ENCODE data around the gene ATP6V1B1. TPM values are rescaled to one million over a fixed set of nuclear protein-coding genes. Genes with fewer than 3 reads are reported as not detected.

ATP6V1B1 gene
- total and polyA plus RNA-seq, 9 of the 15 experiments (the other 6 are each of a cell fraction or from before 2014, with no cell fraction given) = not detected

DNA sequence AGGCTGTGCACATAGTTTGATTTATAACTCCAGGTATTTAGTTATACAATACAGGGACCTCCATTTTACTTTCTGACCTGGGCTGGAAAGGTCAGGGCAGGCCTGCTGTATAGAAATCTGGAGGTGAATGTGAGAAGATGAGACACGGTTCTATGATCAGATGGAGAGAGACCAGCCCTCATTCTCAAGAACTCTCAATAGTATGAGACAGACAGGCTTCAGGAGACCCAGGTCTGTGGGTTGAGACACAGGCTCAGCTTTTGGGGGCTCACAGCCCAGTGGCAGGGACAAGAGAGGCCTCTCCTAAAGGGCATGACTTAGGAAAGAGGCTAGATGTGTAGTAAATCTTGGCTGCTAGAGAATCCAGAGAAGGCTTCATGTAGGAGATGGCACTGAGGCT lies 719 bp upstream of the ATP6V1B1 start (continued):
- TF ChIP-seq ZNF197 (CRISPR knock-in tag; IDR thresholded peaks at IDR 0.05; ENCODE audit: low read depth) (no peak), SPI1 (IDR thresholded peaks at IDR 0.05; ENCODE audit: borderline replicate concordance, low read depth, low read length) (no peak)
- TF ChIP-seq, protein P1, sequence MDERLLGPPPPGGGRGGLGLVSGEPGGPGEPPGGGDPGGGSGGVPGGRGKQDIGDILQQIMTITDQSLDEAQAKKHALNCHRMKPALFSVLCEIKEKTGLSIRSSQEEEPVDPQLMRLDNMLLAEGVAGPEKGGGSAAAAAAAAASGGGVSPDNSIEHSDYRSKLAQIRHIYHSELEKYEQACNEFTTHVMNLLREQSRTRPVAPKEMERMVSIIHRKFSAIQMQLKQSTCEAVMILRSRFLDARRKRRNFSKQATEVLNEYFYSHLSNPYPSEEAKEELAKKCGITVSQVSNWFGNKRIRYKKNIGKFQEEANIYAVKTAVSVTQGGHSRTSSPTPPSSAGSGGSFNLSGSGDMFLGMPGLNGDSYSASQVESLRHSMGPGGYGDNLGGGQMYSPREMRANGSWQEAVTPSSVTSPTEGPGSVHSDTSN (CRISPR knock-in tag; IDR thresholded peaks at IDR 0.05; ENCODE audit: low read depth) = no peak
- TF ChIP-seq, protein P1 (tag; conservative IDR thresholded peaks at IDR 0.05; ENCODE audit: low read depth) = no peak

DNA sequence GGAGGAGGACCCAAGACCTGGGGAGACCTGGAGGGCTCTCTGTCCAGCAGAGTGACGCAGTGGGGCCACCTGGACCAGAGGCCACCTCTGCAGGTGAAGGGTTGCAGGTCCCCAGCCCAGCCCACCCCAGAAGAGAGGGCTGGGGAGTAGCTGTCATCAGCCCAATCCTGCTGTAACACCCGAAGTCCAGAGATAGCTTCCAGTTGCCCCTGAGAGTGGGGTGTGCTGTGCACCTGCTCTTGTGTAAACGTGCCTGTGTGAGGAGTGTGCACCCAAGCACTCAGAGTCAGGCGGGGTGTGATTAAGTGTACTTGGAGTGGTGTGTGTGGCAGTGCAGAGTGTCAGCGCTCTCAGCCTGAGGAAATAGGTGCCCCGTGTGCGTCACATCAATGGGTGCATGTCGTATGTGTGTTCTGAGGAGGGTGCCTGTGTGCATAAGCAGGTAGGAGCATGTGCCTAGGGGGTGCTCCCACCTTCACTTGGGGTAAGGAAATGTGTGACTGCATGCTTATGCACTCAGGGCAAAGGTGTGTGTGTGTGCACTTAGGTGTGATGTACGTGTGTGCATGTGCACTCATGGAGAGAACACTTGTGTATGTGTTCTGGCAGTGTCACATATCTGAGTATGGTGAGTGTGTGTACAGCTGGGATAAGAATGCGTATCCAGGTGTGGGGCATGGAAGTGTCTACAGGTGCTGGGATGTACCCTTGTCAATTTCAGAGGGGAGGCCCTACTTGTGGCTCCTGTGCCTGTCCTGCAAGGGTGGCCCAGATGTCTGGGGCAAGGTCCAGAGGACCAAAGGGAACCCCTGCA lies 672 bp downstream of the ATP6V1B1 start:
- H3K27me3 ChIP-seq (ENCODE audit: control insufficient read depth in 2 of 2, insufficient read depth in 2 of 2, low read length in 2 of 2) = peaks cover 10 to 60% of the 10 kb centered on the region in 2 experiments; a peak in 3 of 5 replicates
- ChIA-PET CTCF (ENCODE audit: low intra/inter-chr PET ratio) (no interaction called here), POLR2A (no interaction called here)
- DNase-seq (ENCODE audit: extremely low read depth in 1 of 4, low spot score in 3 of 4) (no peak), ATAC-seq (no peak), FAIRE-seq (no peak)
- H3K9ac ChIP-seq (ENCODE audit: insufficient read depth in 1 of 2, low read depth in 2 of 2, low read length in 2 of 2) = no peak overlapping the region
- no peaks in the 10 kb centered on the region for H3K79me2 ChIP-seq (ENCODE audit: control insufficient read depth, insufficient read depth, low read length)
- no TSS peak for BruUV-seq (replicated peaks)
- WGBS (ENCODE audit: insufficient coverage, low coverage, missing lambda C conversion rate) = 2% methylated on average over 9 of the region's 10 CpGs
- no peak overlapping the region for H3K4me3 ChIP-seq
- H3K4me2 ChIP-seq (ENCODE audit: insufficient read depth, low read length) = no peak overlapping the region
- peaks cover 0 to 9% of the 10 kb centered on the region in 2 experiments; a peak in 2 of 5 replicates for H3K4me1 ChIP-seq (replicated peaks in 1 of 2; ENCODE audit: control insufficient read depth in 2 of 2, insufficient read depth in 2 of 2, low read length in 2 of 2)
- no peaks in the 10 kb centered on the region for H3K9me3 ChIP-seq (replicated peaks; ENCODE audit: control insufficient read depth, insufficient read depth, low read depth, low read length)
- no peak overlapping the region for H2AFZ ChIP-seq (ENCODE audit: low read depth, low read length)
- H3K36me3 ChIP-seq (ENCODE audit: control insufficient read depth, insufficient read depth, low read length) = no peaks in the 10 kb centered on the region
- in situ Hi-C loops (cut with MboI) = no loop called here
- H3K9me1 ChIP-seq (ENCODE audit: control insufficient read depth, insufficient read depth, low read length) = peaks cover 7% of the 10 kb centered on the region
- H3K27ac ChIP-seq (ENCODE audit: extremely low read depth, low read depth, low read length) = no peak overlapping the region
- intact Hi-C loops (cut with micrococcal nuclease) = no loop called here
- H4K20me1 ChIP-seq (replicated peaks; ENCODE audit: control insufficient read depth, insufficient read depth, low read length) = peaks cover 3% of the 10 kb centered on the region; the same call in 1 of the 2 replicates
- no peak for TF ChIP-seq RHOXF2B (CRISPR knock-in tag; conservative IDR thresholded peaks at IDR 0.05)
- no peak for TF ChIP-seq CC2D1A (IDR thresholded peaks at IDR 0.05)
- no peak for TF ChIP-seq IFI16 (CRISPR knock-in tag; IDR thresholded peaks at IDR 0.05)
- no peak for TF ChIP-seq PTBP1 (IDR thresholded peaks at IDR 0.05; ENCODE audit: low read depth, low read length)
- TF ChIP-seq PHTF2 (CRISPR knock-in tag; IDR thresholded peaks at IDR 0.05) = no peak
- TF ChIP-seq, protein P2, sequence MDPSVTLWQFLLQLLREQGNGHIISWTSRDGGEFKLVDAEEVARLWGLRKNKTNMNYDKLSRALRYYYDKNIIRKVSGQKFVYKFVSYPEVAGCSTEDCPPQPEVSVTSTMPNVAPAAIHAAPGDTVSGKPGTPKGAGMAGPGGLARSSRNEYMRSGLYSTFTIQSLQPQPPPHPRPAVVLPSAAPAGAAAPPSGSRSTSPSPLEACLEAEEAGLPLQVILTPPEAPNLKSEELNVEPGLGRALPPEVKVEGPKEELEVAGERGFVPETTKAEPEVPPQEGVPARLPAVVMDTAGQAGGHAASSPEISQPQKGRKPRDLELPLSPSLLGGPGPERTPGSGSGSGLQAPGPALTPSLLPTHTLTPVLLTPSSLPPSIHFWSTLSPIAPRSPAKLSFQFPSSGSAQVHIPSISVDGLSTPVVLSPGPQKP (CRISPR knock-in tag; IDR thresholded peaks at IDR 0.05) = no peak
- TF ChIP-seq, protein P3, sequence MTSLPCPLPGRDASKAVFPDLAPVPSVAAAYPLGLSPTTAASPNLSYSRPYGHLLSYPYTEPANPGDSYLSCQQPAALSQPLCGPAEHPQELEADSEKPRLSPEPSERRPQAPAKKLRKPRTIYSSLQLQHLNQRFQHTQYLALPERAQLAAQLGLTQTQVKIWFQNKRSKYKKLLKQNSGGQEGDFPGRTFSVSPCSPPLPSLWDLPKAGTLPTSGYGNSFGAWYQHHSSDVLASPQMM (CRISPR knock-in tag; IDR thresholded peaks at IDR 0.05) = no peak
- TF ChIP-seq, protein P4, sequence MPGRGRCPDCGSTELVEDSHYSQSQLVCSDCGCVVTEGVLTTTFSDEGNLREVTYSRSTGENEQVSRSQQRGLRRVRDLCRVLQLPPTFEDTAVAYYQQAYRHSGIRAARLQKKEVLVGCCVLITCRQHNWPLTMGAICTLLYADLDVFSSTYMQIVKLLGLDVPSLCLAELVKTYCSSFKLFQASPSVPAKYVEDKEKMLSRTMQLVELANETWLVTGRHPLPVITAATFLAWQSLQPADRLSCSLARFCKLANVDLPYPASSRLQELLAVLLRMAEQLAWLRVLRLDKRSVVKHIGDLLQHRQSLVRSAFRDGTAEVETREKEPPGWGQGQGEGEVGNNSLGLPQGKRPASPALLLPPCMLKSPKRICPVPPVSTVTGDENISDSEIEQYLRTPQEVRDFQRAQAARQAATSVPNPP (IDR thresholded peaks at IDR 0.05; ENCODE audit: borderline replicate concordance, insufficient read depth, insufficient read length) = no peak
- no peak for TF ChIP-seq LARP7 (IDR thresholded peaks at IDR 0.05)
- TF ChIP-seq, protein P5, sequence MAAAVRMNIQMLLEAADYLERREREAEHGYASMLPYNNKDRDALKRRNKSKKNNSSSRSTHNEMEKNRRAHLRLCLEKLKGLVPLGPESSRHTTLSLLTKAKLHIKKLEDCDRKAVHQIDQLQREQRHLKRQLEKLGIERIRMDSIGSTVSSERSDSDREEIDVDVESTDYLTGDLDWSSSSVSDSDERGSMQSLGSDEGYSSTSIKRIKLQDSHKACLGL (CRISPR knock-in tag; IDR thresholded peaks at IDR 0.05; ENCODE audit: borderline replicate concordance, poor library complexity, severe bottlenecking) = no peak
- no peak for TF ChIP-seq NCOA6 (IDR thresholded peaks at IDR 0.05)
- TF ChIP-seq LEF1 (IDR thresholded peaks at IDR 0.05) = no peak
